GM23248 (cell line): ENCODE results near the gene MCF2L. TPM values are rescaled to one million over a fixed set of nuclear protein-coding genes. Genes with fewer than 3 reads are reported as not detected.

Source experiments
- DNase-seq: peaks from one replicate; pipeline ENCODE4 v3.0.0-alpha.2; 2015
- H2AFZ ChIP-seq: fragments of 200-600 bp; sonication (generic); 2 replicates; pipeline ENCODE4 v1.6.1; 2016; ENCODE audit warnings: antibody characterized with exemption
- H3F3A ChIP-seq: fragments of 200-600 bp; sonication (generic); 2 replicates; pipeline ENCODE4 v1.6.1; 2016; ENCODE audit warnings: mild to moderate bottlenecking, antibody characterized with exemption, mixed run types; ENCODE audit not compliant: insufficient read depth
- H3K27ac ChIP-seq: fragments of 200-600 bp; sonication (generic); 2 replicates; pipeline ENCODE4 v1.5.1; 2016; ENCODE audit warnings: mild to moderate bottlenecking
- H3K27me3 ChIP-seq: fragments of 200-600 bp; sonication (generic); replicated peaks from 2 replicates; pipeline ENCODE4 v1.6.1; 2016; ENCODE audit warnings: mild to moderate bottlenecking; ENCODE audit not compliant: insufficient read depth
- H3K36me3 ChIP-seq: fragments of 200-600 bp; sonication (generic); 2 replicates; pipeline ENCODE4 v1.6.1; 2016; ENCODE audit warnings: low read depth, mild to moderate bottlenecking
- H3K4me1 ChIP-seq: fragments of 200-600 bp; sonication (generic); 2 replicates; pipeline ENCODE4 v1.6.1; 2016; ENCODE audit warnings: mild to moderate bottlenecking; ENCODE audit not compliant: insufficient read depth
- H3K4me2 ChIP-seq: fragments of 200-600 bp; sonication (generic); one replicate; pipeline ENCODE4 v1.6.1; 2016; ENCODE audit warnings: mild to moderate bottlenecking; ENCODE audit not compliant: unreplicated experiment
- H3K4me3 ChIP-seq: fragments of 200-600 bp; sonication (generic); 2 replicates; pipeline ENCODE4 v1.5.1; 2016; ENCODE audit warnings: mild to moderate bottlenecking
- H3K79me2 ChIP-seq: fragments of 200-600 bp; sonication (generic); 2 replicates; pipeline ENCODE4 v1.6.1; 2016; ENCODE audit warnings: mild to moderate bottlenecking; ENCODE audit not compliant: insufficient read depth
- H3K9ac ChIP-seq: fragments of 200-600 bp; sonication (generic); 2 replicates; pipeline ENCODE4 v1.6.1; 2016; ENCODE audit warnings: mild to moderate bottlenecking
- H3K9me2 ChIP-seq: fragments of 200-600 bp; sonication (generic); 2 replicates; pipeline ENCODE4 v1.6.1; 2016; ENCODE audit warnings: mixed run types, mild to moderate bottlenecking, moderate library complexity; ENCODE audit not compliant: insufficient read depth
- H3K9me3 ChIP-seq: fragments of 200-600 bp; sonication (generic); one replicate; pipeline ENCODE4 v1.6.1; 2017; ENCODE audit warnings: low read depth
- H4K20me1 ChIP-seq: fragments of 200-600 bp; sonication (generic); 2 replicates; pipeline ENCODE4 v1.6.0; 2016; ENCODE audit not compliant: insufficient read depth
- EZH2 ChIP-seq: fragments of 200-600 bp; sonication (generic); IDR thresholded peaks from 2 replicates; pipeline ENCODE4 v1.6.1; 2018; ENCODE audit warnings: antibody characterized with exemption, mild to moderate bottlenecking; ENCODE audit not compliant: insufficient read depth, poor library complexity, severe bottlenecking
- EZH2phosphoT487 ChIP-seq: fragments of 200-600 bp; sonication (generic); IDR thresholded peaks from 2 replicates; pipeline ENCODE4 v1.6.1; 2018; ENCODE audit warnings: antibody characterized with exemption, moderate library complexity, mild to moderate bottlenecking, low read depth; ENCODE audit not compliant: insufficient read depth
- WGBS, 2 experiments: methylation state at CpG; one replicate each; pipeline ENCODE4 v1.1.6; 2015 to 2017; ENCODE audit warnings: low lambda C conversion rate in 2 of 2, low coverage in 1 of 2; ENCODE audit errors: missing lambda C conversion rate in 2 of 2; 5-methylcytosine and 5-hydroxymethylcytosine counted together
- in situ Hi-C: fragments of 300-500 bp; cut with MboI; formaldehyde crosslinking; loops from 2 replicates; pipeline ENCODE4 v1.15.0; 2020
- polyA plus RNA-seq: library from polyadenylated mRNA; unstranded; fragments of >200 nt; fragmentation: Nextera tagmentation; extraction: Ambion mirVana; gene quantifications from 2 replicates; pipeline ENCODE4 v1.2.1, GENCODE V29; 2016
- total RNA-seq: library from RNA; depleted of rRNA; stranded (reverse); fragments of >200 nt; shearing (Covaris generic); gene quantifications from 2 replicates; pipeline ENCODE4 v1.2.3, GENCODE V29; 2014

Gene MCF2L
- total and polyA plus RNA-seq, 2 experiments from 2014 or later: not detected

DNA sequence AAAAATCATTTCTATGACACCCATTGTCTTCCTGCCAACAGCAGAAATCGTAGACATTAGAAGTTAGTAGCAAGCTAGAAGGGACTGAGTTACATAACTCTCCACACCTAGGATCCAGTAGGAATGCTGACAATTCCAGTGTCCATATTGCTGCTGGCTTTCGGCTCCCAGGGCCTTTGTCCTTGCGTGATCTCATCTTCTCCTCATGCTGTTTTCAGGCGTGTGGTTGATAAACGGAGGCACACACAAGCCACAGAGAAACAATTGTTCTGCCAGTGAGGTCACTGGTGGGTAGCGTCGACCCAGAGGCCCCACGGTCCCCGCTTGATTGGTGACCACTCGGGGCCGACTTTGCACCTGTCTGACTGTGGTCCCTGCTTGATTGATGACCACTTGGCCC lies 104.9 kb downstream of the MCF2L start:
- Histone ChIP-seq H3K9me2 (no peaks in the 10 kb centered on the region), H3K4me1 (no peaks in the 10 kb centered on the region), H4K20me1 (no peaks in the 10 kb centered on the region), H3K9me3 (no peaks in the 10 kb centered on the region), H3K4me2 (no peak overlapping the region), H3K27ac (no peak overlapping the region), H3K36me3 (no peaks in the 10 kb centered on the region), H2AFZ (no peak overlapping the region), H3F3A (no peaks in the 10 kb centered on the region), H3K9ac (no peak overlapping the region), H3K4me3 (no peak overlapping the region), H3K27me3 (peaks cover 16% of the 10 kb centered on the region; the same call in 1 of the 2 replicates), H3K79me2 (no peaks in the 10 kb centered on the region)
- DNase-seq: no peak
- 58 to 63% methylated on average over 11 of the region's 11 CpGs for WGBS, 2 experiments
- in situ Hi-C loops: no loop called here
- TF ChIP-seq EZH2 (no peak), EZH2phosphoT487 (no peak)

DNA sequence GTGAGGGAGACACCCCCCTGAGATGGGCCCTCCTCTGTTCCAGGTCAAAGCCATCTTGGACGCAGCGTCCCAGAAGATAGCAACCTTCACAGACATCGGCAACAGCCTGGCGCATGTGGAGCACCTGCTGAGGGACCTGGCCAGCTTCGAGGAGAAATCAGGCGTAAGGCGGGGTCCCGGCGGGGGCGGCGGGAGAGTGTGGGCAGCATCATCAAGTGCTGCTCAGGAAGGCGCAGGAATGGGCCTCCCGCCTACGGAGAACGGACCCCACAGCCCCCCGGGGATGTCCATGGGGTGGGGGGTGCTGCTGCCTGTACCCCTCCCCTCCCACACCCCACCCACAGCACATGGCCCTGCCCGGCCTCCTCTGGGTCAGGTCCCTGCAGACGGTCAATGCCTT lies 105.4 kb downstream of the MCF2L start:
- Histone ChIP-seq H3K4me2 (no peak overlapping the region), H3K4me3 (no peak overlapping the region), H3K36me3 (no peaks in the 10 kb centered on the region), H3K27ac (no peak overlapping the region), H3K9ac (no peak overlapping the region), H3K27me3 (peaks cover 16% of the 10 kb centered on the region; the same call in 1 of the 2 replicates), H3K9me3 (no peaks in the 10 kb centered on the region), H3K9me2 (no peaks in the 10 kb centered on the region), H4K20me1 (no peaks in the 10 kb centered on the region), H3K4me1 (no peaks in the 10 kb centered on the region), H3K79me2 (no peaks in the 10 kb centered on the region), H2AFZ (no peak overlapping the region), H3F3A (no peaks in the 10 kb centered on the region)
- WGBS, 2 experiments: 85 to 87% methylated on average over 11 to 18 of the region's 18 CpGs
- no peak for DNase-seq
- TF ChIP-seq EZH2 (no peak), EZH2phosphoT487 (no peak)
- in situ Hi-C loops: no loop called here

DNA sequence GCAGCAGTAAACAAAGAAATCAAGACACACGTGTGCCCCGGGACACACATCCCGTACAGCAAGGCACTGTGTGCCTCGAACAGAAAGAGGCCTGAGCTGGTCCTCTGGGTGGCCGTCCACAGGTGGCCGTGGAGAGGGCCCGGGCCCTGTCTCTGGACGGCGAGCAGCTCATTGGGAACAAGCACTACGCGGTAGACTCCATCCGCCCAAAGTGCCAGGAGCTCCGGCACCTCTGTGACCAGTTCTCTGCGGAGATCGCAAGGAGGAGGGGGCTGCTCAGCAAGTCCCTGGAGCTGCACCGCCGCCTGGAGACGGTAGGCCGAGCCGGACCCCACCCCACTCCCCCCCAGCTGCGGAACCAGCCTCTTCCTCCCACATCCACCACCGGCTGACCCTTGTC lies 105.9 kb downstream of the MCF2L start:
- no peaks in the 10 kb centered on the region for H3K79me2 ChIP-seq
- H3K9me2 ChIP-seq: no peaks in the 10 kb centered on the region
- H3F3A ChIP-seq: no peaks in the 10 kb centered on the region
- H3K27me3 ChIP-seq: peaks cover 16% of the 10 kb centered on the region; the same call in 1 of the 2 replicates
- in situ Hi-C loops: no loop called here
- no peak for TF ChIP-seq EZH2phosphoT487
- TF ChIP-seq EZH2: no peak
- no peaks in the 10 kb centered on the region for H3K9me3 ChIP-seq
- DNase-seq: no peak
- no peaks in the 10 kb centered on the region for H3K4me1 ChIP-seq
- no peak overlapping the region for H3K4me3 ChIP-seq
- H3K9ac ChIP-seq: no peak overlapping the region
- H3K27ac ChIP-seq: no peak overlapping the region
- H3K36me3 ChIP-seq: no peaks in the 10 kb centered on the region
- no peak overlapping the region for H3K4me2 ChIP-seq
- H2AFZ ChIP-seq: no peak overlapping the region
- 74 to 81% methylated on average over 18 to 22 of the region's 22 CpGs for WGBS, 2 experiments
- no peaks in the 10 kb centered on the region for H4K20me1 ChIP-seq

DNA sequence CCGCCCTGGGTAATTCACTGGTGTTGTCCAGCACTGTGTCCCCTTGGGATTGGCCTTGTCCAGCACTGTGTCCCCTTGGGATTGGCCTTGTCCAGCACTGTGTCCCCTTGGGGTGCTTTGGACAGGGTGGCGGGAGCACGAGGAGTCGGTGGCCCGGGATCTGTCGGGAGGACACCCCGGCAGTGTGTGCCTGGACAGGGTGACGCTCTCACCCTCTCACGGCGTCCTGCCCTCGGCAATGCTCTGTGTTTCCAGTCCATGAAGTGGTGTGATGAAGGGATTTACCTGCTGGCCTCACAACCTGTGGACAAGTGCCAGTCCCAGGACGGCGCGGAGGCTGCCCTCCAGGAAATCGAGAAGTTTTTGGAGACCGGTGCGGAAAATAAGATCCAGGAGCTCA lies 106.7 kb downstream of the MCF2L start:
- Histone ChIP-seq H3K27ac (no peak overlapping the region), H3K4me2 (no peak overlapping the region), H3K9me2 (no peaks in the 10 kb centered on the region), H3K79me2 (no peaks in the 10 kb centered on the region), H2AFZ (no peak overlapping the region), H3F3A (no peaks in the 10 kb centered on the region), H3K27me3 (peaks cover 16% of the 10 kb centered on the region; the same call in 1 of the 2 replicates), H3K9ac (no peak overlapping the region), H4K20me1 (no peaks in the 10 kb centered on the region), H3K4me1 (no peaks in the 10 kb centered on the region), H3K36me3 (no peaks in the 10 kb centered on the region), H3K9me3 (no peaks in the 10 kb centered on the region), H3K4me3 (no peak overlapping the region)
- no peak for TF ChIP-seq EZH2phosphoT487
- no peak for TF ChIP-seq EZH2
- in situ Hi-C loops: no loop called here
- 90 to 91% methylated on average over 17 of the region's 17 CpGs for WGBS, 2 experiments
- DNase-seq: no peak
